HG03378 (cell line): Measurements from ENCODE around the gene GSPT1.
A peak's percentile ranks its signal among the peaks of the same experiment; 100 is the strongest.
"Not testable (repeated sequence)": the region's sequence is repeated elsewhere in the genome, so short reads cannot be mapped to it uniquely, and the experiment has no call there.

Experiments used
- ATAC-seq: cut with Tn5 transposase; IDR thresholded peaks from one replicate; pipeline ENCODE4 v1.9.1; 2021; ENCODE audit warnings: mild to moderate bottlenecking, moderate library complexity; ENCODE audit not compliant: unreplicated experiment

Gene GSPT1

GRCh38 chr16:11915644-11916523 is at the start of gene GSPT1:
Gene GSPT1 (minus strand): TSS chr16:11915956. CDS start chr16:11915720, 236 bp downstream.
- peak; percentile 75 for ATAC-seq

DNA sequence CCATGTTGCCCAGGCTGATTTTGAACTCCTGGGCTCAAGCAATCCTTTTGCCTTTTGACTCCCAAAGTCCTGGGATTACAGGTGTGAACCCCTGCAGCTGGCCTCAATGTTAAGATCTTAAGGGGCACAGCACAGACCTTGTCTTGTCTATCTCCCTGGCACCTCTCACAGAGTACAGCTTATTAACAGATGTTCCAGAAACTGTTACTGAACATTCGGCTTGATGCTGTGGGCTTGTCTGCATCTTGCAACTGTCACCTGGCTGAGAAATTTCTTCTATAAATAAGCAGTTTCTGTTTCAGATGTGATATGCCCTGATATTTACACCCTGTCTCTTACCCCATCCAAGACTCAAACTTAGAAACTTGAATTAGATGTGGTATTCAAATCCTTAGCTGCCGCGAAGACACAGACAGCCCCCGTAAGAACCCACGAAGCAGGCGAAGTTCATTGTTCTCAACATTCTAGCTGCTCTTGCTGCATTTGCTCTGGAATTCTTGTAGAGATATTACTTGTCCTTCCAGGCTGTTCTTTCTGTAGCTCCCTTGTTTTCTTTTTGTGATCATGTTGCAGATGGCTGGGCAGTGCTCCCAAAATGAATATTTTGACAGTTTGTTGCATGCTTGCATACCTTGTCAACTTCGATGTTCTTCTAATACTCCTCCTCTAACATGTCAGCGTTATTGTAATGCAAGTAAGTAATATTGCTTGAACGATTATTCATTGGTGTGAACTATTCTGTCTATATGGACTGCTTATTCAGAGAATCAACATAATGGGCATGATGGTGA is 49.2 kb upstream of the GSPT1 start, which contains the start of gene TNFRSF17:
Gene TNFRSF17, plus strand, starts transcription at position 450 of the 791 bp plus-strand sequence. Its CDS starts 115 bp downstream, at position 565.
- ATAC-seq, result peak; percentile 78

DNA sequence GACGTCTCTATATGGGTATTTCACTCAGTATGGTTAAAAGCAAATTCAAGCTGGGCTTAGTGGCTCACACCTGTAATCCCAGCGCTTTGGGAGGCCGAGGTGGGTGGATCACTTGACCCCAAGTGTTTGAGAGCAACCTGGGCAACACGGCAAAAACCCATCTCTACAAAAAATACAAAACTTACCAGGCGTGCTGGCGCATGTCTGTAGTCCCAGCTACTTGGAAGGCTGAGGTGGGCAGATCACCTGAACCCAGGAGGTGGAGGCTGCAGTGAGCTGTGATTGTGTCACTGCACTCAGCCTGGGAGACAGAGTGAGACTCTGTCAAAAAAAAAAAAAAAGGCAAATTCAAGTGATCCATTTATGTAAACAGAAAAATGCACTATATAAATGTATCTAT is 48.0 kb upstream of the GSPT1 start:
- ATAC-seq, result no peak

DNA sequence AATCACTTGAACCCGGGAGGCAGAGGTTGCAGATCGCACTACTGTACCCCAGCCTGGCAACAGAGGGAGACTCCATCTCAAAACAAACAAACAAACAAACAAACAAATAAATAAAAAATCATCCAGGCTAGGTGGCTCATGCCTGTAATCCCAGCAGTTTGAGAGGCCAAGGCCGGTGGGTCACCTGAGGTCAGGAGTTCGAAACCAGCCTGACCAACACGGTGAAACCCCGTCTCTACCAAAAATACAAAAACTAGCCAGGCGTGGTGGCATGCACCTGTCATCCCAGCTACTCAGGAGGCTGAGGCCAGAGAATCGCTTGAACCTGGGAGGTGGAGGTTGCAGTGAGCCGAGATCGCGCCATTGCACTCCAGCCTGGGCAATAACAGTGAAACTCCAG is 47.2 kb upstream of the GSPT1 start:
- not testable (repeated sequence) for ATAC-seq

DNA sequence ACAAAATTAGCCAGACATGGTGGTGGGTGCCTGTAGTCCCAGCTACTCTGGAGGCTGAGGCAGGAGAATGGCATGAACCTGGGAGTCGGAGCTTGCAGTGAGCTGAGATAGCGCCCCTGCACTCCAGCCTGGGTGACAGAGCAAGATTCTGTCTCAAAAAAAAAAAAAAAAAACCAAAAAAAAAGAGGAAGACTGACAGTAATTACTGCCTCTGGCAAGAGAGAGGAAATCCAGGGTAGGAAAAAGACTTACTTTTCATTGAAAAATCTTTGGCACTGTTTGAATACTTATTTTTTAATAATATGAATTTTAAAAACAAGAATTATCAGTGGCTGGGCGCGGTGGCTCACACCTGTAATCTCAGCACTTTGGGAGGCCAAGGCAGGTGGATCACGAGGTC is 46.7 kb upstream of the GSPT1 start:
- ATAC-seq, result not testable (repeated sequence)

DNA sequence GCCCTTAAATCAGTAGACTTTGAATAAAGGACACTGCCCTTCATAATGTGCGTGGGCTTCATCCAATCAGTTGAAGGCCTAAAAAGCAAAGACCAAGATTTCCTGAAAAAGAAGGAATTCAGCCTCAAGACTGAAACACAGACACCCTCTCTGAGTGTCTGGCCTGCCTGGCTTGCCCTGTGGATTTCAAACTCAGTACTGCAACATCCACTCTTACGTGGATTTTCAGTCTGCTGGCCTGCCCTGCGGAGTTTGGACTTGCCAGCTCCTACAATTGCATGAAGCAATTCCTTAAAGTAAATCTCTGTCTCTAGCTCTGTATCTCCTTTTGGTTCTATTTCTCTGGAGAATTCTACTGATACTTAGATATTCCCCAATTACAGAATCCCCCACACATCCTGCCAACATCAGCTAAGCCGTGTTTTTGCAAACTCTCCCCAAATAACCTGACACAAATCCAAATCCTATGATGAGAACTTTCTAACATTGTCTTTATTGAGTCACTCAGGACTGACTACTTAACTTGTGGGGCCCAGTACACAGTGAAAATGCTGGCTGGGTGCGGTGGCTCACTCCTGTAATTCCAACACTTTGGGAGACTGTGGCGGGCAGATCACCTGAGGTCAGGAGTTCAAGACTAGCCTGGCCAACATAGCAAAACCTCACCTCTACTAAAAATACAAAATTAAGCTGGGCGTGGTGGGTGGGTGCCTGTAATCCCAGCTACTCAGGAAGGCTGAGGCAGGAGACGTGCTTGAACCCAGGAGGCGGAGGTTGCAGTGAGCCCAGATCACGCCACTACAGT is 42.0 kb upstream of the GSPT1 start:
- ATAC-seq, result no peak

GRCh38 chr16:11956558-11956957 is 40.8 kb upstream of the GSPT1 start:
- ATAC-seq, result no peak

DNA sequence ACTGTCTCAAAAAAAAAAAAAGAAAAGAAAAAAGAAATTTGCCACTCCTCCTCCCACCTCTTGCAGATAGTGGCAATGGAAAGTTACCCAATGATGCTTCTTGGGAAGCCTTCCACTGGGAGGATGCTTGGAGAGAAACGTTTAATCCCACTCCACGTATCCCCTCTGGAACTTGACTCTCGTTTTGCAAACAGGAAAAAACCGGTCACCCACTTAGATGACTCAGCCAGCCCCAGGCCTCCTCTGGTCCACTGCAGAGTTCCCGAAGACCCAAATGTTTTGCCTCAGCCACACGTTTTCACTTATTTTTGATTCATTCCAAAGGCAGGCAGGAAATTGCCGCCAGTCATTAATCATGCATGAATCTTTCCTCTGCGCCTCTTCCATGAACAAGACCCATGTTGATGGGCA is 40.0 kb upstream of the GSPT1 start:
- ATAC-seq, result no peak

GRCh38 chr16:11953576-11953975 is 37.8 kb upstream of the GSPT1 start:
- not testable (repeated sequence) for ATAC-seq

GRCh38 chr16:11950388-11950787 is 34.6 kb upstream of the GSPT1 start:
- no peak for ATAC-seq

DNA sequence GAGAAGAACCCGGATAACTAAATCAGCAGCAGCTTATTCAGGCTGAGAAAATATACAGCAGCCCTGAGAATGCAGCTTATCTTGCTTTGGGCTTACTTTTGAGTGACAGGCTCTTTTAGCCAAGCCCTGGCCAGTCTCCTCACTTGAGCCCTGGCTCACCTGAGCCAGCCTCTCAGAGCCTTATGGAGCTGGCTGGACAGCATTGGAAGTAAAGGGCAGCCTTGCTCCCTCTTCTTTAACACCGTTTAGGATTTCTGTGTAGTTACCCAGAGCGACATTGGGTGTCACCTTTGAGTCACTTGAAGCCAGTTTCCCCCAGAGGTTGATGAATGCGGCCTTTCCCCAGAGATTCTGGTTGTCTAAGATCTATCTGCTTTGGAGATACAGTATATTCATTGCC is 33.8 kb upstream of the GSPT1 start:
- ATAC-seq, result peak; percentile 69

DNA sequence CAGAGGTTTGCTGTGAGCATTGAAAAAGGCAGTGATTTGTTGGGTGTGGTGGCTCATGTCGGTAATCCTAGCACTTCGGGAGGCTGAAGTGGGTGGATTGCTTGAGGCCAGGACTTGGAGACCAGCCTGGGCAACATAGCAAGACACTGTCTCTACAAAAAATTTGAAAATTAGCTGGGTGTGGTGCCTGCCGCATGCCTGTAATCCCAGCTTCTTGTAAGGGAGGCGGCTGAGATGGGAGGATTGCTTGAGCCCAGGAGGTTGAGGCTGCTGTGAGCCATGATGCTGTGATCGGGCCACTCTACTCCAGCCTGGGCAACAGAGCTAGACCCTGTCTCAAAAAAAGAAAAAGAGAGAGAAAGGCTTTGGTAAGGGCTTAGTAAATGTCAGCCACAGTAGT is 33.1 kb upstream of the GSPT1 start:
- ATAC-seq, result no peak

DNA sequence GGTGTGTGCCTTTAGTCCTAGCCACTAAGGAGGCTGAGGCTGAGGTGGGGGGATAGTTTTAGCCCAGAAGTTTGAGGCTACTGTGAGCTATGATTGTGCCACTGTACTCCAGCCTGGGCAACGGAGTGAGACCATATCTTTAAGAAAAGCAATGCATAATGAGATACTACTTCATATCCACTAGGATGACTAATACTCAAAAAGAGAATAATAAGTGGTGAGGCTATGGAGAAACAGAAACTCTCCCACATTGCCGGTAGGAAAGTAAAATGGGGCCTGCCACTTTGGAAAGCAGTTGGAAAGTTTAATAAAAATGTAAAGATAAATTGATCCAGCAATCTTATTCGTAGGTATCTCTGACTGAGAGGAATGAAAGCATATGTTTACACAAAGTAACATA is 30.7 kb upstream of the GSPT1 start:
- ATAC-seq, result no peak

DNA sequence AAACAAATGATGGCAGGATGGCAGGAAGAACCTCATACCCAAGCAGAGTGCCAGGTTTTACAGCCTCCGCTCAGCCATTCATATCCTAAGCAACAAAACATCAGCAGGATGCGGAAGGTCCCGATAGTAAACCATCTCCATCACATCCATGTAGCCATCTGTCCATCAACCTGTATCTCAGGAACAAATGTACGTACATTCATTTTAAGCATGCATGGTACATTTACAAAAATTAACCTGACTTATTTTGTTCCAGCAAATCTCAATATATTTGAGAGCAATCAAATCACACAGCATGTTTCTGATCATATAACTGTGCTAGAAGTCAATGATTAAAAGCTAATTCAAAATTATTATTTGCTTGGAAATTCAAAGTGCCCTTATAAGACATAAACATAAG is 26.2 kb upstream of the GSPT1 start, which contains the start of gene NPIPB2:
Gene NPIPB2, minus strand, starts transcription at position 101 of the 400 bp plus-strand sequence. Its CDS starts 0 bp downstream, at position 101.
- not testable (repeated sequence) for ATAC-seq

GRCh38 chr16:11927350-11927749 is 11.6 kb upstream of the GSPT1 start:
- not testable (repeated sequence) for ATAC-seq

GRCh38 chr16:11924046-11924445 is 8.3 kb upstream of the GSPT1 start:
- not testable (repeated sequence) for ATAC-seq

DNA sequence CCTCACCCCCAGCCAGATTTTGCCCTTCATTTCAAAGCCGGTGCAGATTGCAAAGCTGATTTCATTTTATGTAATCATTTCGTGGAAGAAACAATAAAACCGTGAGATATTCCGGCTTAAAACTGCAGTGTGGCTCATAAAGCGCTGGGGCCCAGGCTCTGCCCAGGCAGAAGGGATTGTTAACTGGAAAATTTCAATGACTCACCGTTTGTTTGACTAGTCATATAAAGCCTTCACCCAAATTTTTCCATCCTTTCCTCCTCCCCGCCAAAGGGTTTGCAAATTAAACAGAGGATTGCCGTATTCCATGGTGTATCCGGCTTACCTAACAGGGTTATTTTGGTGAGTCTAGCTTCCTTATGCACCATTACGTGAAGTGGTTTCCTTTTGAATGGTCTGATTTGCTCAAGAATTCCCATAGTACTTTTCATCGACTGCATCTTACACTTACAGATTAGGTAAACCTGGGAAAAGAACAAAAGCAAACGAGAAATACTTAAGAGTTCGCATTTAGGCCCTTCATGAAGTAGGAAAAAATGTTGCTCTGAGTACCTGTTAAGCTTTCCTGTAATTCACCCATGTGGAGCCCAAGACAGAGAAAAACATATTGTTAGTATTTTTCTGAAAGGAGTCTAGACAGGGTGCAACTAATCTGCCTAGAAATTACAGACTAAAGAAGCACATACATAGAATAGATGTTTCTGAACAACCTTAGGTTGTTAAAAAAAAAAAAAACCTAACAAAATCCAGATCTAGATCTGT is 949 bp upstream of the GSPT1 start:
- no peak for ATAC-seq

DNA sequence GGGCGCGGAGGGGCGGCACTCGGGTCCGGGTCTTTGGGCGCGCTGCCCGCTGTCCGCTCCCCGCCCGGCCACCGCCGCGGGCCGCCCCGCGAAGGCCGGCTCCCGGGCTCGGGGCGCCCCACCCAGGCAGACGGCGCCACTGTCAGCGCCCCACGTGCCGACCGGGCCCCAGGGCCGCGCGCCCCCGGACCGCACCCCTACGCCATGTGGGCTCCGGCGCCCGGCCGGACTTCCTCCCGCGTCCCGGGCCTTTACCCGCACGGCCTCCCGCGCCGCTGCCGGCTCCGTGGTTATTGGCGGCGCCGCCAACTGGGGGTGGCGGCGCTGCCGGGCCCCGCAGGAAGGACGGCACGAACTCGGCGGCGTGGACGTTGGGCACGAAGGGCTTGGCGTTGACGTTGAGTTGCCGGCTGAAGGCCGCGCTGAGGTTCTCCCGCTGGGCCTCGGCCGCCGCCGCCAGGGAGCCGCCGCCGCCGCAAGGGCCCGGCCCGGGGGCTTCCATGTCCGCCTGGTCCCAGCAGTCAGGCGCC is 577 bp downstream of the GSPT1 start:
- ATAC-seq, result peak; percentile 11

DNA sequence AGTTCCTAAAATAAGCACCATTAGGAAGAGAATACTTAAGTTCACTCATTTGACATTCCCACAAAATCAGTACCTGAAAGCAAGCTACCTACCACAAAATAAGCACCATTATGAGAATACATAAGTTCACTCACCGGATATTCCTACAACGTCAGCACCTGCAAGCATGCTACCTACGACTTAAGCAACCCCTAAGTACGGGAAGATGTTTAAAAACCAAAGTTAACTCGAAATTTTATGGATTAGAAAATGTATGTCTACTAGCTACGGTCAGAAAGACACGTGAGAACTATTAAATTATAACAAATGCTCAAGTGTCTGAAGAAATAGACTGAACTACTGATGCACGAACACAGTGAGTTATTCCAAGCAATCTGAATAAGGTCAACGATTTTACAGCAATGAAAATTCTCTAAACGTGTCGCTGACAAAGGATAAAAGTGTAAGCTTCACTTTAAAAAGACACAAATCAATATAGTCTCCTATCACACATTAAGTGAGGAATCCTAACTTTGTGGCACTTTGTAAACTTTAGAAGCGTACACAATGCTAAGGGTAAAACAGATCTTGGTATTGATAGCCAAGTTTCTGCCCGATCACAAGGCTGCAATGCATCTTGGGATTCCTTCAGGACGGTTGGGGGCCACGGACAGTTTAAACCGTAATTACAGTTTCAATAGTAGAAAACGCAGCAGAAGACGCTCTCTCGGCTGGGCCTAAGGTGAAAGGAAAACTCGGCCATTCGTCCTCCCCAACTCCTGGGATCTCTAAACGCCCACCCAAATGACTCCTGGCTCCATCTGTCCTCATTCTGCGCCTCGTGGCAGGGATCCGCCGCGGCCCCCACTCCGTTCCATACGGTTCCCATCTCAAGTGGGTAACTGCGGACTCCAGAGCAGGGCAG is 1.3 kb downstream of the GSPT1 start:
- ATAC-seq, result peak; percentile 7
